VCaP (cell line): ENCODE results near the gene EVI2B.
"Not testable (repeated sequence)": the region's sequence is repeated elsewhere in the genome, so short reads cannot be mapped to it uniquely, and the experiment has no call there.

Source experiments
- H3K27ac ChIP-seq: fragments of 450-650 bp; 2 replicates; pipeline ENCODE4 v1.5.1; 2017
- CTCF ChIP-seq: fragments of 450-650 bp; conservative IDR thresholded peaks from 2 replicates; pipeline ENCODE4 v1.5.1; 2017; ENCODE audit warnings: mild to moderate bottlenecking, moderate library complexity

EVI2B gene

GRCh38 chr17:31269578-31269983 lies 44.3 kb downstream of the EVI2B start:
- TF ChIP-seq CTCF, result no peak
- no peak overlapping the region for H3K27ac ChIP-seq

- H3K27ac ChIP-seq, result no peak overlapping the region
- TF ChIP-seq CTCF, result no peak
These were observed 44.7 kb downstream of the EVI2B start for GRCh38 chr17:31269036-31269577.

- TF ChIP-seq CTCF, result peak; percentile 62
- no peak overlapping the region for H3K27ac ChIP-seq
These were observed 47.8 kb downstream of the EVI2B start for GRCh38 chr17:31266042-31266441.

DNA sequence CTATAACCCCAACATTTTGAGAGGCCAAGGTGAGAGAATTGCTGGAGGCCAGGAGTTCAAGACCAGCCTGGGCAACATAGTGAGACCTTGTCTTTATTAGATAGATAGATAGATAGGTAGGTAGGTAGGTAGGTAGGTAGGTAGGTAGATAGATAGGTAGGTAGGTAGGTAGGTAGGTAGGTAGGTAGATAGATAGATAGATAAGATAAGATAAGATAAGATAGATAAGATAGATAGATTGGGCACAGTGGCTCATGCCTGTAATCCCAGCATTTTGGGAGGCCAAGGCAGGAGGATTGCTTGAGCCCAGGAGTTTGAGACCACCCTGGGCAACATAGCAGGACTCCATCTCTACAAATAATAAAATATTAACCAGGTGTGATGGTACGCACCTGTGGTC lies 50.9 kb downstream of the EVI2B start:
- not testable (repeated sequence) for H3K27ac ChIP-seq

DNA sequence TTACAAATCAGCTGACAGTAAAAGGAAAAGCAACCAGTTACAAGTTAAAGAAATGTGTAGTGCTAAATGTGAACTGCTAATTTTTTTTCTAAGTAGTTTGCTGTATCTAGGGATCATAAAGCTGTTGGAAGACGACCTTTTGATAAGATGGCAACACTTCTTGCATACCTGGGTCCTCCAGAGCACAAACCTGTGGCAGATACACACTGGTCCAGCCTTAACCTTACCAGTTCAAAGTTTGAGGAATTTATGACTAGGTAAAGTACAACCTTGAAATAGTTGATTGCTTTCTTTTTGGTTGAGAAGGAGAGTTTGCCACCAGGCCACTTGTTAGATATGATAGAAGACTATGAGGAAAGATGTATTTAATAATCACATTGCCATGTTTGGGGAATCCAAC lies 52.3 kb downstream of the EVI2B start:
- no peak overlapping the region for H3K27ac ChIP-seq
- TF ChIP-seq CTCF, result no peak

DNA sequence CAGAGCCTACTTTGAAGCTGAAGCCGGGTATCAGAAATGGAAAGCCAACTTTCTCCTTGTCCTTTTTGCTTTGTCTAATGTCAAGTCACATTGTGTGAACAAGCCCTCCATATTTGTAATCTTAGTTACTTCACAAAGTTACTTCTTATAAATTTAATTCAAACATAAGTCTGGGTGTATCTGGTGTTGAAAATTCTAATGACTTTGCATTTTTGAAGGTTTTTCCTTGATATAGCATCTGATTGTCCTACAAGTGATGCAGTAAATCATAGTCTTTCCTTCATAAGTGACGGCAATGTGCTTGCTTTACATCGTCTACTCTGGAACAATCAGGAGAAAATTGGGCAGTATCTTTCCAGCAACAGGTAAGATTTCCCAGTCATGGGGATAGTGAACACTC lies 53.7 kb downstream of the EVI2B start:
- TF ChIP-seq CTCF, result no peak
- no peak overlapping the region for H3K27ac ChIP-seq

DNA sequence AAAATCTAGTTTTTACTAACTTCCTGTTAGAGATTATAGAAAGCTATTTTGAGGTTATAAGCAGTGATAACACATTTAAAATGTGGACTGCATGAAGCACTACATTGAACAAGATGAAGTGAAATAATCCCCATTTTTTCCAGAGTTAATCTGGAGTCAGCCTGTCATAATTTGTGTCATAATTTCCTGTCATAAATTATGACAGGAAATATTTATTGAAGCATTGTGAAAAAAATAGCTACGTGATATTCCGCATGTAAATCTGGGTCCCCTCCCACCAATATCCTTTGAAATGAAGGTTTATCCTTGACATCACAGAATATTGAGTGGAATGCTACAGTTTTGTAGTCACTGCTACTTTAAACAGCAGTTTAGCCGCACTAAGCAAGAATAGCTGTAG lies 56.9 kb downstream of the EVI2B start:
- no peak overlapping the region for H3K27ac ChIP-seq
- TF ChIP-seq CTCF, result no peak

GRCh38 chr17:31254654-31255053 lies 59.2 kb downstream of the EVI2B start:
- H3K27ac ChIP-seq, result no peak overlapping the region

More at GRCh38 chr17:31254654-31255053, 59.2 kb downstream of the EVI2B start:
- TF ChIP-seq CTCF, result no peak
